Islet of Langerhans (tissue), 1 donor: ENCODE data around the gene NAT9.

Experiments used
- FAIRE-seq: peaks from one replicate; lab custom pipeline; 2011; peaks lifted over from hg19 to GRCh38; lab: Jason Lieb, UNC

NAT9 gene

DNA sequence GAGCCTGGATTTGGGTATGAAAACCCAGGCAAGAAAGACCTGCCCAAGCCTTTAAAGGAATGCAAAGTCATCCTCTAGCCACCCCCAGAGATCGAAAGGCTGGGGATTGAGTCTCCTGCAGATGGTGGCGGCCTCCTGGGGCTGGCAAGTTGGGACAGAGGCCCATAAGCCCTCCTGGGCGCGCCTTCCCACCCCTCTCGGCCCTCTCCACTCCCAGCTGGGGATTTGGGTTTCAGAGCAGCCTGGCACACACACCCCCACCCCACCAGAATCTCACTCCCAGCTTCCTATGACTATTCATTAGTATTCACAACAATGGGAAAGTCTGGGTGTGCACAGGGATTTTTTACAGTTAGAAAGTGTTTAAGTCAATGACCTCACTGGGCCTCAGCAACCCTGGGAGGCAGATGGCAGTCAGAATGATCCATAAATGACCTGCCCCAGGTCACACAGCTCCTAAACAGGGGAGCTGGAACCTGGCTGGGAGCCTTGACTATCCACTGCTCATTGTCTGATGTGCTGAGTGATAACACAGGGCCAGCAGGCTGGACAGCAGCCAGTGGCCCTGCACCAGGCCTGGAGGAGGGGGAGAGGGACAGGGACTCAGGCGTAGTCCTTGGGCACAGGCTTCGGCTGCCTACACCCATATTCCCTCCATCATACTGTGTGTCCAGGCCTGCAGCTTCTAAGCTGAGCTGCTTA is 15.6 kb downstream of the NAT9 start:
- no peak for FAIRE-seq

DNA sequence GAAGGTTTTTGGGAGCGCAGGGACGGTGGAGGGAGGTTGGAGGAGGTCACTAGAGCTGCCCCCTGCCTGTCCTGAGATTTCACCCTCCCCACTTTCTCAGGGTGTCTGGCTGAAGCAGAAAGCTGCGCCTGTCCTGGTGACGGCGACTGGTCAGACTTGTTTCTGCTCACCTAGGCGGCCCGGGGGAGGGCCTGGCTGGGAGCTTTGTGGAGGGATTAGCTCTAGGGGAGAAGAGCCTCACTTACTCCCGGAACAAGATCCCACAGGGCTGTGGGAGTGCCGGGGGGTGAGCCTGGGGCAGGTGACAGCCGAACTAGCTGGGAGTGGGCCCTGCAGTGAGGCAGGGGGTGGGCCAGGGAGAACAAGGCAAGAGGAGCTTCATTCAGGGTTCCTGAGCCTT is 16.2 kb downstream of the NAT9 start:
- FAIRE-seq, result no peak

- FAIRE-seq, result no peak
Observed at GRCh38 chr17:74759243-74759801, 16.8 kb downstream of the NAT9 start.

- no peak for FAIRE-seq
Observed at GRCh38 chr17:74758848-74759168, 17.3 kb downstream of the NAT9 start.

DNA sequence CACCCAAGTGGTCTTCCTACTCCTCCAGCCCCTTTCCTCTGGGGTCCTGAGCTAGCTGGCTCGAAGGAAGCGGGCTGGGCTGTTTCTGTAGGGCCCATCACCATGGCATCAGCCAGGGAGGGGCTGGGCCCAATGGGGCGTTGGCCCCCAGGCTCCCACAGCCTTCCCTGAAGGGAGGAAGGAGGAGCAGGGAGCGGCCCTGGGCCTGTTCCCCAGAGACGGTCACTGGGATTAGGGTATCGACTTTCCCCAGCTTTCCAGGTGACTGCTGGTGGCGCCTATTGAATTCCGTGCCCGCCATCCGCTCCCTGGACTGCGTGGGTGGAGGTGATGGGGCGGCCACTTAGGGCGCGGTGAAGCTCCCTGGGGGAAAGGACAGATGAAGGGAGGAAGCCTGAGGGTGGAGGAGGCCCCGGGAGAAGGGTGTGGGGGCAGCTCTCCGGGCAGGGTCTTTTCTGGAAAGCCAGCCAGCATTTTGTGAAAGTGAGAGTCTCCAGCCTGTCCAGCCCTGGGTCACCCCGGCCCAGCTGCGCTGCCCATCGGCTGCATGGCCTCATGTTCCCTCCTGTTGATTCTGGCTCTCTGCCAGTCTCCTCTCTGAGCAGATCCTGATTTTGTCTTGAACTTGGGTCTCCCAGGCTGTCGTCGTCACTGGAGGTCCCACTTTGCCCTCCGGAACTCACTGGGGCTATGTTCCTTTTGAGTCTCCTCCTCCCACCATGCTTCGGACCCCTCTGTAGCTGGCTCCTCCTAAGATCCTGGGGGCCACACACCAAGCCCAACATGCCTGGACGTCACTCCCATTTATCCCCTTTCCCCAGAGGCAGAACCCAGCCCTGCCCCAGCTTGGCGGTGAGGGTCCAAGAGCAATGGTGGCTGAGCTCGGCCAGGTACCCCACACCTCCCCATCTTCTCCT is 18.0 kb downstream of the NAT9 start:
- no peak for FAIRE-seq

DNA sequence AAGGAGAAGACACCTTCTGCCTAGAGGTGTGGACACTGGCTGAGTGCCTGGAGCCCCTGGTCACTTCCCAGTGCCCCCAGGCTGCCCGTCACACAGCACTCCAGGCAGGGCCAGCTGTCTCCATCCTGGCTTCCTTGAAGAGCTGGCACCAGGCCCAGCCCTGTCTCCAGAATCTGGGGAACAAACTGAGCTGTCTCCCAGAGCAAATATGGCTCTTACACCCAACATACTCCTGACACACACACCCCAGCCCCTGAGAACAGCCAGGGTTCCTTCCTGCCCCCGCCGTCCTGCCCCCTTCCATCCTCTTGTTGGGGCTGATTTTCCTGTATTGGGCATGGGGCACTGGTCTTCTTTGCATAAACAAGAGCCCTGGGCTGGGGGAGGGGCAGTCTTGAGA is 18.6 kb downstream of the NAT9 start:
- no peak for FAIRE-seq

GRCh38 chr17:74756891-74757290 is 19.3 kb downstream of the NAT9 start:
- FAIRE-seq, result no peak

DNA sequence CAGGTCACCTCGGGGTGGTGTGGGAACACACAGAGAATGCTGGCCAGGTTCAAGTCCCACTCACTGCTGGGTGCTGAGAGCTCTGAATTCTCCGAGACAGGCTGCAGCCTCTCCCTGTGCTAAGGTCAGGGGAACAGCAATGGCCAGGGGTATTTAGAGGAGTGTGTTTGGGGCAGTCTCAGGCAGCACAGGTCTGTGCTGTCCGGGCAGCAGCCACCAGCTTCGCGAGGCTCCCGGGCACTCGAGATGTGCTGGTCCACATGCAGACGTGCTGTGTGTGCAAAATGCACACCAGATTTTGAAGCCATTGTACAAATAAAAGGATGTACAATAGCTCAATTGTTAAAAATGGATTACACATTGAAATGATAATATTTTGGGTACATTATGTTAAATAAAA is 20.6 kb downstream of the NAT9 start:
- FAIRE-seq, result no peak

GRCh38 chr17:74754832-74755231 is 21.3 kb downstream of the NAT9 start:
- no peak for FAIRE-seq

GRCh38 chr17:74752822-74753401 is 23.2 kb downstream of the NAT9 start:
- FAIRE-seq, result no peak

DNA sequence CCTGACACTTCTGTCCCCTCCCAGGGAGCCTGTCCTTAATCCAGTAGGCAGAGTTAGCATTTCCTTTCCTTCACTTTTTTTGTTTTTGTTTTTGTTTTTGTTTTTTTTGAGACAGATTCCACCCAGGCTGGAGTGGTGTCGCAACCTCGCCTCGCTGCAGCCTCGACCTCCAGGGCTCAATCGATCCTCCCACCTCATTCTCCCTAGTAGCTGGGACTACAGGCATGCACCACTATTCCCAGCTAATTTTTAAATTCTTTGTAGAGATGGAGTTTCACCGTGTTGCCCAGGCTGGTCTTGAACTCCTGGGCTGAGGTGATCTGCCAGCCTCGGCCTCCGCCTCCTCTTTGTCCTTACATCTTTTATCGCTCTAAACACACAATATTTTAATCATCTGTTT is 23.7 kb downstream of the NAT9 start:
- no peak for FAIRE-seq

- FAIRE-seq, result no peak
Observed at GRCh38 chr17:74750327-74751069, 25.6 kb downstream of the NAT9 start.

GRCh38 chr17:74750039-74750326 is 26.2 kb downstream of the NAT9 start:
- no peak for FAIRE-seq

DNA sequence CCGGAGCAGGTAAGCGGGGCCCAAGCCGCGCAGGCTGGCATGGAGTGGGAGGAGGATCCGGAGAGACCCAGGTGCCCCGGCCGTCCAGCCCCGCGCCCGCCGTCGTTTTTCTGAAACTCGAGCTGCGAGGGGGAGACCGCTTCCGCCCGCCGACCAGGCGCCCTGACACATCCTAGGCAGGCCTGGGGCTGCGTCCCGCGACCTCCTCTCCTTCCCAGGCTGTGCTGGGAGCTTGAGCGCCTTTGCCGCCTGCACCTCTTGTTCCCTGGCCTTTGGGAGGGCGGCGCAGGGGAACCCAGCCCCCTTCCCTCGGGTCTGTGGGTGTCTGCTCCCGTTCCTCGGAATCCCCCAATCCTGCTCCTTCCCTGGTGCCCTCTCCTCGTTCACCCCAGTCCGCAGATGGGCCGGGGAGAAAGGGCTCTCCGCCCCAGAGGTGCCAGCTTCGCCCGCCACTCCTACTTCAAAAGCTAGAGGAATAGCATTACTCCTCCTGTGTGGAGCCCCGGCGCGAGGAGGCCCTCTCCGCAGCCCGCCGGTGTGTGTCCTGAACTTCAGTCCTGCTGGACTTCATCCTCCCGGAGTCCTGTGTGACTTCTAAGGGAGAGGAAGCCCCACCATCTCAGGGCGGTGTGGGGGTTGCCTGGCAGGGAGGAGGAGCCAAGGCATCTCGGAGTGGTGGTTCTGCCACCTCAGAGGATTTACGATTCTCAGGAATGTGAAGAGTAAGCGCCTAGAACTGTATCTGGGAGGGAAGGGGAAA is 26.7 kb downstream of the NAT9 start:
- no peak for FAIRE-seq

GRCh38 chr17:74748529-74749278 is 27.4 kb downstream of the NAT9 start, which contains the start of gene NHERF1:
Gene NHERF1 (plus strand): TSS chr17:74748628. CDS start chr17:74748847, 219 bp downstream.
- FAIRE-seq, result no peak

DNA sequence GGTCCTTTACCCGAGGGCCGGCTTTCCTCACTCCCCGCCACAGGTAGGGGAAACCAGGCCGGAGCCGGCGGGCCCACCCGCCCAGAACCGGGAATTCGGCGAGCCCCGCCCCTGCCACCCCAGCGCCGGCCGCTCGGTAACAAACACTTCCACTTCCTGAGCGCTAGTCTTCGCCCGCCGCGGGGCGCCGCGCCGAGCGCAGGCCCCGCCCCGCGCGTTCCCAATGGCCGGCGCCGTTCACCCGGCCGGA is 27.9 kb downstream of the NAT9 start:
- FAIRE-seq, result no peak

DNA sequence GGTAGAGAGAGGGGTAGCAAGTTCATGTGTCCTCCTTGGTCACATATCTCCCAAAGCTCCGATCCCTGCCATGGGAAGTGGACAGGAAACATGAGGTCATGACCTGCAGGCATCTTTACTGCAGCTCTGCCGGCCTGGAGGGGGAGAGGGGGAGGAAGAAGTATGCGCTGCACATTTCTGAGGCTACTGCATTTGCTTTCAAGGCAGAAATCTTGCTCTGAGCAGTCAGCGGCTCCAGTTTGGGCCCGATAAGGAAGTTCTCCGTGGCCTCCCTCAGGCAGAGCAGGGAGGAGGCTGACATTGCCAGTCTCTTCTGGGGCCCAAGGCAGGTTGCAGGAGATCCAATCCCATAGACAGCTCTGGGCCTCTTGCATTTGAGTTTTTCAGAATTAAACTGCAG is 29.2 kb downstream of the NAT9 start:
- no peak for FAIRE-seq

DNA sequence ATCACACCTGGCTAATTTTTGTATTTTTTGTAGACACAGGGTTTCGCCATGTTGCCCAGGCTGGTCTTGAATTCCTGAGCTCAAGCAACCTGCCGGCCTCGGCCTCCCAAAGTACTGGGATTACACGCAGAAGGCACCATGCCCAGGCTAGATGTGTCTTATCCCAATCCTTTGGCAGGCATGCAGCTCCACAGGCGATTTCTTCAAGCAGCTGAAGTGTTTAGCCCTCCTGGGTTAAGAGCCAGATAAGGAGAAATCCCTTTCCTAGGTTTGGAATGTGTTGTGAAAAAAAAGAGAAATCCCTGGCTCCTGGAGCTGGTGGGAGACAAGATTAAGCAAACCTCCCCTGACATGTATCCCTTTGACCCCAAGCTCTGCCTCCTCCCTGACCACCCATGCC is 29.8 kb downstream of the NAT9 start:
- no peak for FAIRE-seq

DNA sequence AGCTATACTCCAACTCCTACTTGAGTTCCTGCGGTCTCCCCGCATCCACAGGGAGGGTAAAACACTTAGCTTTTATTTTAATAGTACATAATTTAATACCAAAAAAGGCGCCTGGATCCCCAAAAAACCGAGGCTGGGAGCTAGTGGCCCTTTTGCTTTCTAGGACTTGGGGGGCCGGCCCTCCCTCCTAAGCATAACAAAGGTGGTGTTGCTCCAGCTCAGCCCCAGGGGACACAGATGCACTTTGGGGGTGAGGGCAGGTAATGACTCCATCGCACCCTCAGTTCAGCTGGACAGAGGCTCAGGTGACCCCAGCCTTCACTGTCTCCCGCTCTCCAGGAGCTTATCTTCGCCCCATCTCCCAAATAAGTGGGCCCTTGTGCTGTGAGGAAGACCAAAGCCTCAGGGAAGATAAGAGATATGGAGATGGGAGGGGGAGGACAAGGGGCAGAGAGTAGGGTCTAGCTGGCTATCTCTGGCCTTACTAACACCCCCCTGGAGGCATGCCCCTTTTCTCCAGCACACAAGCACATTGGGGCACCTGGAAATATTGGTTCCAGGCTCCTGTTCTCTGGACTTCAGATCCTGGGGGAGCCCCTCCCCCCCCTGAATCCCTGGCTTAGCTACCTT is 30.5 kb downstream of the NAT9 start:
- no peak for FAIRE-seq

GRCh38 chr17:74744714-74745547 is 31.2 kb downstream of the NAT9 start:
- FAIRE-seq, result no peak
